IMR-90 (cell line): ENCODE measurements around the gene WNT16. TPM values are rescaled to one million over a fixed set of nuclear protein-coding genes. Genes with fewer than 3 reads are reported as not detected.

Source experiments
- ATAC-seq: fragments of 200-7000 bp; cut with Tn5 transposase; 2 replicates; pipeline ENCODE4 v1.9.1; 2020; ENCODE audit warnings: low read depth, mild to moderate bottlenecking, moderate library complexity
- BruUV-seq: library from RNA; stranded (reverse); fragments of 400-500 nt; replicated peaks from 2 replicates; lab custom pipeline; 2021; lab: Mats Ljungman, UMichigan
- CTCF ChIA-PET: fragments of 300-600 bp; formaldehyde crosslinking; extraction: SDS; loops from one replicate; lab custom pipeline; 2021; ENCODE audit warnings: antibody characterized with exemption; lab: Yijun Ruan, JAX
- POLR2A ChIA-PET: fragments of 300-600 bp; sonication (Branson Sonifier 250); formaldehyde crosslinking; loops from one replicate; lab custom pipeline; 2022; ENCODE audit warnings: antibody characterized with exemption; ENCODE audit not compliant: unreplicated experiment; lab: Charles Lee
- DNase-seq: peaks from one replicate; pipeline ENCODE4 v3.0.0; 2013
- H2AFZ ChIP-seq: replicated peaks from 2 replicates; pipeline ENCODE3; 2013; ENCODE audit warnings: low read length, mild to moderate bottlenecking; ENCODE audit not compliant: poor library complexity
- H2AK5ac ChIP-seq: 2 replicates; pipeline ENCODE4 v1.6.1; 2013; ENCODE audit warnings: low read depth, low read length, inconsistent platforms
- H2AK9ac ChIP-seq: replicated peaks from 2 replicates; pipeline ENCODE3; 2013; ENCODE audit warnings: mild to moderate bottlenecking, low read depth, low read length, moderate library complexity; ENCODE audit not compliant: poor library complexity
- H2BK120ac ChIP-seq: 2 replicates; pipeline ENCODE4 v1.6.1; 2013; ENCODE audit warnings: low read depth, low read length, inconsistent platforms
- H2BK15ac ChIP-seq: 3 replicates; pipeline ENCODE4 v1.6.1; 2013; ENCODE audit warnings: low read depth, low read length, inconsistent platforms
- H2BK20ac ChIP-seq: 2 replicates; pipeline ENCODE4 v1.6.1; 2013; ENCODE audit warnings: low read depth, mild to moderate bottlenecking, inconsistent platforms, low read length, moderate library complexity
- H2BK5ac ChIP-seq: 2 replicates; pipeline ENCODE4 v1.6.1; 2013; ENCODE audit warnings: mild to moderate bottlenecking, low read depth, low read length, inconsistent platforms; ENCODE audit not compliant: poor library complexity, severe bottlenecking
- H3K14ac ChIP-seq: replicated peaks from 2 replicates; pipeline ENCODE4 v1.6.1; 2013; ENCODE audit warnings: low read depth, low read length, inconsistent platforms
- H3K18ac ChIP-seq: 2 replicates; pipeline ENCODE4 v1.6.1; 2013; ENCODE audit warnings: low read depth, low read length, control low read depth
- H3K23ac ChIP-seq: 2 replicates; pipeline ENCODE4 v1.6.1; 2013; ENCODE audit warnings: low read depth, low read length, inconsistent platforms
- H3K27ac ChIP-seq: 2 replicates; pipeline ENCODE4 v1.5.1; 2013; ENCODE audit warnings: mild to moderate bottlenecking, control low read depth, low read length; ENCODE audit not compliant: insufficient read depth
- H3K27me3 ChIP-seq: 2 replicates; pipeline ENCODE4 v1.6.1; 2013; ENCODE audit warnings: low read length; ENCODE audit not compliant: control insufficient read depth, insufficient read depth
- H3K36me3 ChIP-seq: 2 replicates; pipeline ENCODE4 v1.6.1; 2013; ENCODE audit warnings: low read length, mixed read lengths; ENCODE audit not compliant: control insufficient read depth, insufficient read depth
- H3K4ac ChIP-seq: 2 replicates; pipeline ENCODE4 v1.6.1; 2013; ENCODE audit warnings: low read depth, low read length, inconsistent platforms
- H3K4me1 ChIP-seq: 2 replicates; pipeline ENCODE4 v1.6.1; 2013; ENCODE audit warnings: low read length, mixed read lengths; ENCODE audit not compliant: control insufficient read depth, insufficient read depth
- H3K4me2 ChIP-seq: 2 replicates; pipeline ENCODE4 v1.6.1; 2013; ENCODE audit warnings: low read depth, mild to moderate bottlenecking, control low read depth, low read length, moderate library complexity
- H3K4me3 ChIP-seq: 2 replicates; pipeline ENCODE4 v1.5.1; 2013; ENCODE audit warnings: low read depth, mild to moderate bottlenecking, control low read depth, low read length, moderate library complexity; ENCODE audit not compliant: insufficient read depth
- H3K56ac ChIP-seq: 2 replicates; pipeline ENCODE4 v1.6.1; 2013; ENCODE audit warnings: low read length, inconsistent platforms; ENCODE audit not compliant: insufficient read depth; ENCODE audit errors: extremely low read depth
- H3K79me1 ChIP-seq, 2 experiments: 2 replicates each; pipeline ENCODE4 v1.6.1; 2013; ENCODE audit warnings: low read length in 2 of 2, inconsistent platforms in 1 of 2, low read depth in 1 of 2
- H3K9ac ChIP-seq: 2 replicates; pipeline ENCODE4 v1.6.1; 2013; ENCODE audit warnings: low read depth, low read length, control low read depth
- H3K9me1 ChIP-seq: 2 replicates; pipeline ENCODE4 v1.6.1; 2013; ENCODE audit warnings: low read length, inconsistent platforms; ENCODE audit not compliant: insufficient read depth
- H3K9me3 ChIP-seq: 2 replicates; pipeline ENCODE4 v1.6.1; 2013; ENCODE audit warnings: low read length; ENCODE audit not compliant: control insufficient read depth, insufficient read depth
- H4K20me1 ChIP-seq: 2 replicates; pipeline ENCODE4 v1.6.1; 2013; ENCODE audit warnings: low read length, inconsistent platforms; ENCODE audit not compliant: insufficient read depth
- H4K5ac ChIP-seq: 2 replicates; pipeline ENCODE4 v1.6.1; 2013; ENCODE audit warnings: mild to moderate bottlenecking, low read depth, low read length, control low read depth
- H4K8ac ChIP-seq, 2 experiments: 2 replicates each; pipeline ENCODE4 v1.6.1; 2013; ENCODE audit warnings: low read depth in 2 of 2, low read length in 2 of 2, control low read depth in 1 of 2, inconsistent platforms in 1 of 2
- H4K91ac ChIP-seq: 2 replicates; pipeline ENCODE4 v1.6.1; 2013; ENCODE audit warnings: low read depth, low read length, inconsistent platforms; ENCODE audit not compliant: insufficient read depth
- BHLHE40 ChIP-seq: fragments of 150-350 bp; IDR thresholded peaks from 2 replicates; pipeline ENCODE4 v1.6.1; 2016; ENCODE audit warnings: mild to moderate bottlenecking, low read depth, low read length
- CEBPB ChIP-seq: IDR thresholded peaks from 2 replicates; pipeline ENCODE4 v1.6.1; 2012; ENCODE audit warnings: low read depth, low read length, improper control_type of control experiment
- CHD1 ChIP-seq: IDR thresholded peaks from 2 replicates; pipeline ENCODE4 v1.6.1; 2012; ENCODE audit warnings: low read depth, low read length, improper control_type of control experiment
- CTCF ChIP-seq: conservative IDR thresholded peaks from 2 replicates; pipeline ENCODE4 v1.5.1; 2012; ENCODE audit warnings: mild to moderate bottlenecking, low read depth, low read length, improper control_type of control experiment
- ELK1 ChIP-seq: fragments of 150-350 bp; IDR thresholded peaks from 2 replicates; pipeline ENCODE4 v1.6.1; 2016; ENCODE audit warnings: low read depth, mild to moderate bottlenecking, low read length, moderate library complexity, borderline replicate concordance
- MAFK ChIP-seq: IDR thresholded peaks from 2 replicates; pipeline ENCODE4 v1.6.1; 2012; ENCODE audit warnings: low read depth, low read length, improper control_type of control experiment
- MAZ ChIP-seq: IDR thresholded peaks from 2 replicates; pipeline ENCODE4 v1.6.1; 2012; ENCODE audit warnings: low read depth, mild to moderate bottlenecking, low read length, improper control_type of control experiment, moderate library complexity, borderline replicate concordance
- NFE2L2 ChIP-seq: fragments of 150-350 bp; IDR thresholded peaks from 2 replicates; pipeline ENCODE4 v1.6.1; 2016; ENCODE audit warnings: low read depth, mild to moderate bottlenecking, low read length
- POLR2A ChIP-seq: IDR thresholded peaks from 2 replicates; pipeline ENCODE4 v1.6.1; 2012; ENCODE audit warnings: mild to moderate bottlenecking, low read depth, low read length
- RAD21 ChIP-seq: IDR thresholded peaks from 2 replicates; pipeline ENCODE4 v1.6.1; 2012; ENCODE audit warnings: low read length, improper control_type of control experiment
- RCOR1 ChIP-seq: IDR thresholded peaks from 2 replicates; pipeline ENCODE4 v1.6.1; 2012; ENCODE audit warnings: mild to moderate bottlenecking, low read length, improper control_type of control experiment; ENCODE audit not compliant: insufficient replicate concordance
- RFX5 ChIP-seq: IDR thresholded peaks from 2 replicates; pipeline ENCODE4 v1.8.0; 2012; ENCODE audit warnings: low read depth, mild to moderate bottlenecking, low read length, moderate library complexity
- SMC3 ChIP-seq: fragments of 150-350 bp; IDR thresholded peaks from 2 replicates; pipeline ENCODE4 v1.6.1; 2016; ENCODE audit warnings: low read depth, mild to moderate bottlenecking, antibody characterized with exemption, low read length, moderate library complexity
- WGBS, 2 experiments: methylation state at CpG; one replicate each; pipeline versions ENCODE4 v1.1.5 to v1.1.7; 2013; ENCODE audit warnings: missing lambda C conversion rate in 2 of 2; ENCODE audit not compliant: insufficient read length in 1 of 2; ENCODE audit errors: extremely low coverage in 2 of 2; 5-methylcytosine and 5-hydroxymethylcytosine counted together
- dilution Hi-C: fragments of 300-500 bp; cut with HindIII; formaldehyde crosslinking; loops from one replicate; pipeline ENCODE4 v1.14.3; 2018; ENCODE audit warnings: low sequenced_read_pairs; ENCODE audit not compliant: unreplicated experiment
- in situ Hi-C: fragments of 300-500 bp; cut with MboI; formaldehyde crosslinking; loops from 3 replicates; pipeline ENCODE4 v1.14.3; 2019; ENCODE audit warnings: low sequenced_read_pairs, inconsistent platforms, mixed read lengths
- intact Hi-C: fragments of 100-400 bp; cut with micrococcal nuclease; formaldehyde crosslinking; loops from 2 replicates; pipeline ENCODE4 v1.10.0; 2022
- polyA plus RNA-seq, 3 experiments: library from polyadenylated mRNA; depleted of rRNA; stranded (reverse); fragments of >200 nt; gene quantifications; 2 replicates each; pipeline ENCODE4 v1.2.3, GENCODE V29; 2012; ENCODE audit warnings: low replicate concordance in 1 of 3
- total RNA-seq: library from RNA; depleted of rRNA; stranded (reverse); fragments of >200 nt; gene quantifications from 2 replicates; pipeline ENCODE4 v1.2.3, GENCODE V29; 2012
- TF ChIP-seq, protein P1 (sequence below): fragments of 150-350 bp; IDR thresholded peaks from 2 replicates; pipeline ENCODE4 v1.6.1; 2017; ENCODE audit warnings: mild to moderate bottlenecking, antibody characterized with exemption, low read length, low read depth

Gene WNT16
- total and polyA plus RNA-seq, 2 of the 4 experiments (the other 2 are of a cell fraction): 0.68 to 1.1 TPM

DNA sequence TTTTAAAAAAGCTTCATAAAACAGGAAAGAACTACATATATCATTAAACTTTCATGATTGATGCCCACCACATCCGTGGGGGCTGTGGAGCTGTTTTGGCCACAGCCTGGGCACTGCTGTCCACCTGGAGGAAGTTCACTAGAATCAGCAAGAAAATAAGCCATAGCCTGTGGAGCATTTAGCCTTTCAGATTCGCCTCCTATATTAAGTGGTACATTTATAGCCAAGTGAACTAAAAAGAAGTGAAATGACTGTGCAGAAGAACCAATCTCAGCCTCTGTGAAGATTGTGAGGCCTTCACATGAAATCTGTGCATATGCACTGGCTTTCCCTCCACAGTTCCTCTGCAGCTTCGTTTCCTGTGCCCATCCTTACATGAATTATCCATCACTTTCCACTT, 23.5 kb downstream of the WNT16 start:
- TF ChIP-seq CHD1 (no peak), BHLHE40 (no peak), MAZ (no peak), CEBPB (no peak), NFE2L2 (no peak), POLR2A (no peak), RAD21 (no peak), ELK1 (no peak), MAFK (no peak), RFX5 (no peak), CTCF (no peak), RCOR1 (no peak), SMC3 (no peak)
- TF ChIP-seq, protein P1, sequence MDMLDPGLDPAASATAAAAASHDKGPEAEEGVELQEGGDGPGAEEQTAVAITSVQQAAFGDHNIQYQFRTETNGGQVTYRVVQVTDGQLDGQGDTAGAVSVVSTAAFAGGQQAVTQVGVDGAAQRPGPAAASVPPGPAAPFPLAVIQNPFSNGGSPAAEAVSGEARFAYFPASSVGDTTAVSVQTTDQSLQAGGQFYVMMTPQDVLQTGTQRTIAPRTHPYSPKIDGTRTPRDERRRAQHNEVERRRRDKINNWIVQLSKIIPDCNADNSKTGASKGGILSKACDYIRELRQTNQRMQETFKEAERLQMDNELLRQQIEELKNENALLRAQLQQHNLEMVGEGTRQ: no peak
- no peak overlapping the region for H2BK20ac ChIP-seq
- H3K14ac ChIP-seq: no peak overlapping the region
- no peaks in the 10 kb centered on the region for H3K4me1 ChIP-seq
- CTCF ChIA-PET: interaction anchor here (1.1 kb wide), 1 partner anchor 15 kb away, joined by 3 read pairs; no protein-coding TSS in a partner anchor
- H3K9ac ChIP-seq: no peak overlapping the region
- no peak overlapping the region for H3K56ac ChIP-seq
- H4K5ac ChIP-seq: no peak overlapping the region
- dilution Hi-C loops: loop anchor here (25.0 kb wide), 1 partner anchor 210 kb away; no protein-coding TSS in a partner anchor
- no peak overlapping the region for H2AK9ac ChIP-seq
- no peaks in the 10 kb centered on the region; a peak in 1 of 4 replicates for H3K79me1 ChIP-seq
- no TSS peak for BruUV-seq
- no peak overlapping the region for H2AFZ ChIP-seq
- no peak overlapping the region for H2BK120ac ChIP-seq
- no peak overlapping the region for H3K4me3 ChIP-seq
- H3K18ac ChIP-seq: no peak overlapping the region
- no peak overlapping the region for H4K8ac ChIP-seq
- H3K9me3 ChIP-seq: no peaks in the 10 kb centered on the region
- no peak overlapping the region for H2BK5ac ChIP-seq
- POLR2A ChIA-PET: no interaction called here
- ATAC-seq (no peak), DNase-seq (no peak)
- no peak overlapping the region for H3K23ac ChIP-seq
- H3K4ac ChIP-seq: no peak overlapping the region
- 0% methylated on average over 1 of the region's 3 CpGs; no CpG with 5 or more reads in 1 of the 2 experiments for WGBS, 2 experiments
- H3K36me3 ChIP-seq: peaks cover 9% of the 10 kb centered on the region
- no peak overlapping the region for H3K27ac ChIP-seq
- no peak overlapping the region for H2AK5ac ChIP-seq
- H4K91ac ChIP-seq: no peak overlapping the region
- H3K27me3 ChIP-seq: no peaks in the 10 kb centered on the region
- no peak overlapping the region for H3K4me2 ChIP-seq
- intact Hi-C loops: no loop called here
- no peak overlapping the region for H2BK15ac ChIP-seq
- no peaks in the 10 kb centered on the region for H4K20me1 ChIP-seq
- no peaks in the 10 kb centered on the region for H3K9me1 ChIP-seq
- in situ Hi-C loops: no loop called here
